ENCODE data around the gene EIF3I. TPM values are rescaled to one million over a fixed set of nuclear protein-coding genes. Genes with fewer than 3 reads are reported as not detected.

The EIF3I gene
- total and polyA plus RNA-seq, 9 donors = 159 to 183 (median 175) TPM

- 58% methylated on average over 4 of the region's 5 CpGs for WGBS (ENCODE audit: insufficient coverage)
- Histone ChIP-seq H3K4me1 (ENCODE audit: control insufficient read depth, insufficient read depth, low read length) (peaks cover 27% of the 10 kb centered on the region), H3K9me3 (replicated peaks; ENCODE audit: control insufficient read depth, low read depth, low read length) (no peaks in the 10 kb centered on the region), H3K36me3 (ENCODE audit: control insufficient read depth, insufficient read depth, low read length) (peaks cover 46% of the 10 kb centered on the region), H3K27ac (ENCODE audit: low read length) (no peak overlapping the region), H3K27me3 (ENCODE audit: control insufficient read depth, insufficient read depth, low read length) (no peaks in the 10 kb centered on the region), H3K4me3 (ENCODE audit: low read length) (no peak overlapping the region)
- DNase-seq = no peak
Measured at GRCh38 chr1:32181563-32181962, 40.6 kb upstream of the EIF3I start.

- Histone ChIP-seq H3K27me3 (ENCODE audit: control insufficient read depth, insufficient read depth, low read length) (no peaks in the 10 kb centered on the region), H3K4me1 (ENCODE audit: control insufficient read depth, insufficient read depth, low read length) (peaks cover 27% of the 10 kb centered on the region), H3K36me3 (ENCODE audit: control insufficient read depth, insufficient read depth, low read length) (peaks cover 51% of the 10 kb centered on the region), H3K9me3 (replicated peaks; ENCODE audit: control insufficient read depth, low read depth, low read length) (no peaks in the 10 kb centered on the region), H3K27ac (ENCODE audit: low read length) (no peak overlapping the region), H3K4me3 (ENCODE audit: low read length) (no peak overlapping the region)
- no peak for DNase-seq
- WGBS (ENCODE audit: insufficient coverage) = 83% methylated on average over 3 of the region's 6 CpGs
Measured at GRCh38 chr1:32182060-32182459, 40.1 kb upstream of the EIF3I start.

DNA sequence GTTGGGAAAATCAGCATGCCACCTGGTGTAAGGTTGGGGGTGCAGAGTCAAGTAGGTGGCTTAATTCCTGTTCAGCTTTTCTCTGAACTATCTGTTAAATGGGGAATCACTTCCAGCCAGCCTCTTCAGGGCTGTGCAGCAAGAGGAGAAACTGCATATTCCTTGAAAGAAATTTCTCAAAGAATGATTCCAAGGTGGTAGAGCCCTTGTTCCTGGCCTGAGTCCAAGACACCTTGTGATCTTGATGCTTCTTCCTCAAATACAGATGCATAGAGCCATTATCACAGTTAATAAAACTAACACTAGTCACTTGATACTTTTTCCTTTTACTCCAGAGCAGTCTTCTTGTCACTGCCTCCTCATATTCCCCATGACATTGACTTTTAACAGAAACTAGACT lies 37.6 kb upstream of the EIF3I start:
- no peak overlapping the region for H3K27ac ChIP-seq (ENCODE audit: low read length)
- no peak overlapping the region for H3K4me3 ChIP-seq (ENCODE audit: low read length)
- no peaks in the 10 kb centered on the region for H3K9me3 ChIP-seq (replicated peaks; ENCODE audit: control insufficient read depth, low read depth, low read length)
- peaks cover 20% of the 10 kb centered on the region for H3K4me1 ChIP-seq (ENCODE audit: control insufficient read depth, insufficient read depth, low read length)
- no peaks in the 10 kb centered on the region for H3K27me3 ChIP-seq (ENCODE audit: control insufficient read depth, insufficient read depth, low read length)
- H3K36me3 ChIP-seq (ENCODE audit: control insufficient read depth, insufficient read depth, low read length) = peaks cover 74% of the 10 kb centered on the region
- DNase-seq = no peak

- WGBS (ENCODE audit: insufficient coverage) = 85% methylated on average over 2 of the region's 2 CpGs
- H3K4me1 ChIP-seq (ENCODE audit: control insufficient read depth, insufficient read depth, low read length) = peaks cover 11% of the 10 kb centered on the region
- no peak overlapping the region for H3K27ac ChIP-seq (ENCODE audit: low read length)
- no peak for DNase-seq
- peaks cover 87% of the 10 kb centered on the region for H3K36me3 ChIP-seq (ENCODE audit: control insufficient read depth, insufficient read depth, low read length)
- H3K27me3 ChIP-seq (ENCODE audit: control insufficient read depth, insufficient read depth, low read length) = no peaks in the 10 kb centered on the region
- no peak overlapping the region for H3K4me3 ChIP-seq (ENCODE audit: low read length)
- H3K9me3 ChIP-seq (replicated peaks; ENCODE audit: control insufficient read depth, low read depth, low read length) = no peaks in the 10 kb centered on the region
Measured at GRCh38 chr1:32186077-32186476, 36.1 kb upstream of the EIF3I start.

- WGBS (ENCODE audit: insufficient coverage) = no CpG with 5 or more reads among the region's 2 CpGs
- Histone ChIP-seq H3K27ac (ENCODE audit: low read length) (no peak overlapping the region), H3K9me3 (replicated peaks; ENCODE audit: control insufficient read depth, low read depth, low read length) (no peaks in the 10 kb centered on the region), H3K4me1 (ENCODE audit: control insufficient read depth, insufficient read depth, low read length) (peaks cover 7% of the 10 kb centered on the region), H3K36me3 (ENCODE audit: control insufficient read depth, insufficient read depth, low read length) (peaks cover 87% of the 10 kb centered on the region), H3K27me3 (ENCODE audit: control insufficient read depth, insufficient read depth, low read length) (no peaks in the 10 kb centered on the region), H3K4me3 (ENCODE audit: low read length) (no peak overlapping the region)
- DNase-seq = no peak
Measured at GRCh38 chr1:32186491-32186890, 35.7 kb upstream of the EIF3I start.

DNA sequence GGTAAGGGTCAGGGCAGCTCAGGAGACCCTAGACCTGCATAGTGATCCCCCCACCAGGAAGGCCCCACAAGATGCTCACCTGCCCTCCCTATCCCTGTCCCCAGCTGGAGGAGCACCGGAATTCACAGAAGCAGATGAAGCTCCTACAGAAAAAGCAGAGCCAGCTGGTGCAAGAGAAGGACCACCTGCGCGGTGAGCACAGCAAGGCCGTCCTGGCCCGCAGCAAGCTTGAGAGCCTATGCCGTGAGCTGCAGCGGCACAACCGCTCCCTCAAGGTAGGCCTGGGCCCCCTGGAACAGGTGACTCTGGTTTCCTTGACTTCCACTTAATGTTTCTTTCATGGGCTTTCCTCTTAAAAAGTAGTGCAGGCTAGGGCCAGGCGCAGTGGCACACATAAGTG lies 34.4 kb upstream of the EIF3I start:
- H3K27ac ChIP-seq (ENCODE audit: low read length) = no peak overlapping the region
- no peaks in the 10 kb centered on the region for H3K27me3 ChIP-seq (ENCODE audit: control insufficient read depth, insufficient read depth, low read length)
- no peaks in the 10 kb centered on the region for H3K4me1 ChIP-seq (ENCODE audit: control insufficient read depth, insufficient read depth, low read length)
- WGBS (ENCODE audit: insufficient coverage) = 96% methylated on average over 8 of the region's 9 CpGs
- no peak for DNase-seq
- no peak overlapping the region for H3K4me3 ChIP-seq (ENCODE audit: low read length)
- peaks cover 90% of the 10 kb centered on the region for H3K36me3 ChIP-seq (ENCODE audit: control insufficient read depth, insufficient read depth, low read length)
- no peaks in the 10 kb centered on the region for H3K9me3 ChIP-seq (replicated peaks; ENCODE audit: control insufficient read depth, low read depth, low read length)

DNA sequence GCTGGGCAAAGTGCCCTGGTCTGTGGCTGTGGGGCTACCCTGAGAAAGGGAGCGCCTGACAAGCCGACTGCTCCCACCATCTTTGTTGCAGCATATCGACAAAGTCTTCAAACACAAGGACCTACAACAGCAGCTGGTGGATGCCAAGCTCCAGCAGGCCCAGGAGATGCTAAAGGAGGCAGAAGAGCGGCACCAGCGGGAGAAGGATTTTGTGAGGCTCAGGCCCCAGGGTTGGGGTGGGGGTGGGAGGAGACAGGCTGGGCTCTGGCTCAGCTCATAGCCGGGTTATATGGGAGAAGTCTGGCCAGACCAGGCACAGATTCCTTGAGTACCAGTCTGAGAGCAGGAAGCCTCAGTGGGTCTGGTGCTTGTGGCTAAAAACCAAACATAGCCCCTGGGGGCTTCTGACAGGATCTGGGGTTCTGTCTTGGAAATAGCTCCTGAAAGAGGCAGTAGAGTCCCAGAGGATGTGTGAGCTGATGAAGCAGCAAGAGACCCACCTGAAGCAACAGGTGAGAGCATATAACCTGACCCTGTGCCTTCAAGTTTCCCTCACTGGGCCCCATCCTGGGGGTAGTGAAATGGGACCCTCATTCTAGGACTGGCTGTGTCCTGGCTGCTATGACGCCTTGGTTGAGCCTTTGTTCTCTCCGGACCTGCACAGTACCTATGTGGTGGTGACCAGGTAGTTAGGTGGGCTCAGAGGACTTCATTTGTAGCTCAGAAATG lies 29.8 kb upstream of the EIF3I start:
- Histone ChIP-seq H3K4me3 (ENCODE audit: low read length) (no peak overlapping the region), H3K9me3 (replicated peaks; ENCODE audit: control insufficient read depth, low read depth, low read length) (no peaks in the 10 kb centered on the region), H3K27ac (ENCODE audit: low read length) (no peak overlapping the region), H3K27me3 (ENCODE audit: control insufficient read depth, insufficient read depth, low read length) (no peaks in the 10 kb centered on the region), H3K4me1 (ENCODE audit: control insufficient read depth, insufficient read depth, low read length) (peaks cover 2% of the 10 kb centered on the region), H3K36me3 (ENCODE audit: control insufficient read depth, insufficient read depth, low read length) (peaks cover 96% of the 10 kb centered on the region)
- no peak for DNase-seq
- WGBS (ENCODE audit: insufficient coverage) = 86% methylated on average over 3 of the region's 8 CpGs

GRCh38 chr1:32194984-32195383 lies 27.2 kb upstream of the EIF3I start:
- no peak overlapping the region for H3K4me3 ChIP-seq (ENCODE audit: low read length)
- H3K4me1 ChIP-seq (ENCODE audit: control insufficient read depth, insufficient read depth, low read length) = peaks cover 27% of the 10 kb centered on the region
- no peaks in the 10 kb centered on the region for H3K27me3 ChIP-seq (ENCODE audit: control insufficient read depth, insufficient read depth, low read length)
- 88% methylated on average over 6 of the region's 6 CpGs for WGBS (ENCODE audit: insufficient coverage)
- no peak overlapping the region for H3K27ac ChIP-seq (ENCODE audit: low read length)
- no peak for DNase-seq
- H3K9me3 ChIP-seq (replicated peaks; ENCODE audit: control insufficient read depth, low read depth, low read length) = no peaks in the 10 kb centered on the region
- peaks cover 86% of the 10 kb centered on the region for H3K36me3 ChIP-seq (ENCODE audit: control insufficient read depth, insufficient read depth, low read length)

DNA sequence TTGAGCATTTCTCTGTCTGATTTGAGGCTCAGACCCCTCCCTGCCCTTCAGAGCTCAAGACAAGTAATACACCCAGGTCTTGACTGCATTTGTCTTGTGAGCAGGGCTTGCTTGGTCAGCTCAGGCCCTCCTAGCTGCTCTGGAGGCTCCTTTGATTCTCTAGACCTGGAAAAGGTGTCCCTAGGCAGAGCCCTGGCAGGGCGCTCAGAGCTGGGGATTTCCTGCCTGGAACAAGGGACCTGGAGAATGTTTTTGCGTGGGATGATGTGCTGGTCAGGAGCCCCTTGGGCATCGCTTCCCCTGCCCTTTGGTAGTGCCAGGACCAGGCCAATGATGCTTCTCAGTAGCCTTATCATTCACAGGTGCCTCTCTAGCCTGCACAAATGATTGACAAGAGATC lies 26.7 kb upstream of the EIF3I start:
- DNase-seq = no peak
- H3K4me3 ChIP-seq (ENCODE audit: low read length) = no peak overlapping the region
- H3K4me1 ChIP-seq (ENCODE audit: control insufficient read depth, insufficient read depth, low read length) = peaks cover 30% of the 10 kb centered on the region
- 75% methylated on average over 2 of the region's 3 CpGs for WGBS (ENCODE audit: insufficient coverage)
- H3K36me3 ChIP-seq (ENCODE audit: control insufficient read depth, insufficient read depth, low read length) = peaks cover 80% of the 10 kb centered on the region
- H3K27ac ChIP-seq (ENCODE audit: low read length) = no peak overlapping the region
- no peaks in the 10 kb centered on the region for H3K27me3 ChIP-seq (ENCODE audit: control insufficient read depth, insufficient read depth, low read length)
- no peaks in the 10 kb centered on the region for H3K9me3 ChIP-seq (replicated peaks; ENCODE audit: control insufficient read depth, low read depth, low read length)

DNA sequence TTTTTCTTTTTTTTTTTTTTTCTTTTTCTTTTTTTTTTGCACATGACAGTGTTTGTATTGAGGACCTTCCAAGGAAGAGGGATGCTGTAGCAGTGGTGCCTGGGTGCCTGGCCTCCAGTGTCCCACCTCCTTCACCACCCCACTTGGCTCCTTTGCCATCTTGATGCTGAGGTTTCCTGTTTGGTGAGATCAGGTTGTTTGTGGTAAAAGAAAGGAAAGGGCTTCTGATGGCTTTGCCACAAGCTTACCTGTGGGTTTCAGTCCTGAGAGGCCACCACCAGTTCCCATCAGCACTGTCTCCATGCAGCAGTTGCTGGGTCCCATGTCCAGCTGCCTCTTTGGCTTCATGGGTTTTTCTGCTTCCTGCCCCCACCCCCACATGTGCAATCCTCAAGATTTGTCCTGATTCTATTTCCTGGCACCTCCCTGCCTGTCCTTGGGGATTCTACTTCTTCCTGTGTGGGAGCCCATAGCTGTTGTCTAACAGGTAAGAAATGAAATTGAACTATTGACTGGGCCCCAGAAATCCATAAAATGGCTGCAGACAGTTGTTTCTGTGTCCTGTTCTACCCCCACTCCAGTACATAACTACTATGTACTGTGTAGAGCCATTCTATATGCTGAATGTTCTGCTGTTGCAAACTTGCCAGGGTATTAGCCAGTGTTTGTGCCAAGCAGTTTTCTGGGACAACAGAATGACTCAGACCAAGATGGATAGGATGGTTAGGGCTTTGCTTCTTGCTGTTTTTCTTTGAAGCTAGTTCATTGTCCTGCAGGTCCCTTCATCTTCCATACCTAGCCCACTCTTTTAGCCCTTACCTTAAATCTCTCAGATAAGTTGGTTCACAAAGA lies 26.0 kb upstream of the EIF3I start:
- no peaks in the 10 kb centered on the region for H3K27me3 ChIP-seq (ENCODE audit: control insufficient read depth, insufficient read depth, low read length)
- DNase-seq = no peak
- H3K27ac ChIP-seq (ENCODE audit: low read length) = no peak overlapping the region
- peaks cover 34% of the 10 kb centered on the region for H3K4me1 ChIP-seq (ENCODE audit: control insufficient read depth, insufficient read depth, low read length)
- no peaks in the 10 kb centered on the region for H3K9me3 ChIP-seq (replicated peaks; ENCODE audit: control insufficient read depth, low read depth, low read length)
- no peak overlapping the region for H3K4me3 ChIP-seq (ENCODE audit: low read length)
- peaks cover 74% of the 10 kb centered on the region for H3K36me3 ChIP-seq (ENCODE audit: control insufficient read depth, insufficient read depth, low read length)

All from muscle of leg (tissue), 11 donors.